ENCODE measurements around the gene CHMP1B.
"Not testable (repeated sequence)": the region's sequence is repeated elsewhere in the genome, so short reads cannot be mapped to it uniquely, and the experiment has no call there.

CHMP1B gene

DNA sequence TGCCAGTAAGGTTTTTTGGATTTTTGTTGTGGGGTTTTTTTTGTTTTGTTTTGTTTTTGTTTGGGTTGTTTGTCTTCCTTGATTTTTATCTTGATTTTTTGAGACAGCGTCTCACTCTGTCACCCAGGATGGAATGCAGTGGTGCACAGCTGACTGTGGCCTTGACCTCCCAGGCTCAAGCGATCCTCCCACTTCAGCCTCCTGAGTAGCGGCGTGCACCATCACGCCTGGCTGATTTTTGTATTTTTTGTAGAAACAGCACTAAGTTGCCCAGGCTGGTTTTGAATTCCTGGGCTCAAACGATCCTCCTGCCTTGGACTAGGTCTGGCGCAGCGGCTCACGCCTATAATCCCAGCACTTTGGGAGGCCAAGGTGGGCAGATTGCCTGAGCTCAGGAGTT is 40.5 kb downstream of the CHMP1B start:
- no peak for DNase-seq (ENCODE audit: extremely low spot score)
- TF ChIP-seq BHLHE40 (IDR thresholded peaks at IDR 0.05; ENCODE audit: borderline replicate concordance) (no peak), TARDBP (IDR thresholded peaks at IDR 0.05) (no peak), HDGF (IDR thresholded peaks at IDR 0.05; ENCODE audit: borderline replicate concordance) (no peak), CTBP1 (IDR thresholded peaks at IDR 0.05; ENCODE audit: borderline replicate concordance) (no peak), FOXM1 (IDR thresholded peaks at IDR 0.05; ENCODE audit: borderline replicate concordance) (no peak), SUZ12 (IDR thresholded peaks at IDR 0.05) (no peak), L3MBTL2 (conservative IDR thresholded peaks at IDR 0.05) (no peak), LEF1 (IDR thresholded peaks at IDR 0.05; ENCODE audit: borderline replicate concordance) (no peak), FOXK2 (IDR thresholded peaks at IDR 0.05) (no peak), ZNF384 (IDR thresholded peaks at IDR 0.05) (no peak), SP1 (IDR thresholded peaks at IDR 0.05) (no peak), ELF4 (IDR thresholded peaks at IDR 0.05) (no peak), ARNT (IDR thresholded peaks at IDR 0.05) (no peak), FOXA1 (IDR thresholded peaks at IDR 0.05) (no peak), NFRKB (IDR thresholded peaks at IDR 0.05) (no peak)
- TF ChIP-seq, protein P1, sequence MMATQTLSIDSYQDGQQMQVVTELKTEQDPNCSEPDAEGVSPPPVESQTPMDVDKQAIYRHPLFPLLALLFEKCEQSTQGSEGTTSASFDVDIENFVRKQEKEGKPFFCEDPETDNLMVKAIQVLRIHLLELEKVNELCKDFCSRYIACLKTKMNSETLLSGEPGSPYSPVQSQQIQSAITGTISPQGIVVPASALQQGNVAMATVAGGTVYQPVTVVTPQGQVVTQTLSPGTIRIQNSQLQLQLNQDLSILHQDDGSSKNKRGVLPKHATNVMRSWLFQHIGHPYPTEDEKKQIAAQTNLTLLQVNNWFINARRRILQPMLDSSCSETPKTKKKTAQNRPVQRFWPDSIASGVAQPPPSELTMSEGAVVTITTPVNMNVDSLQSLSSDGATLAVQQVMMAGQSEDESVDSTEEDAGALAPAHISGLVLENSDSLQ (IDR thresholded peaks at IDR 0.05): no peak
- ChIA-PET POLR2A (no interaction called here), CTCF (no interaction called here)

DNA sequence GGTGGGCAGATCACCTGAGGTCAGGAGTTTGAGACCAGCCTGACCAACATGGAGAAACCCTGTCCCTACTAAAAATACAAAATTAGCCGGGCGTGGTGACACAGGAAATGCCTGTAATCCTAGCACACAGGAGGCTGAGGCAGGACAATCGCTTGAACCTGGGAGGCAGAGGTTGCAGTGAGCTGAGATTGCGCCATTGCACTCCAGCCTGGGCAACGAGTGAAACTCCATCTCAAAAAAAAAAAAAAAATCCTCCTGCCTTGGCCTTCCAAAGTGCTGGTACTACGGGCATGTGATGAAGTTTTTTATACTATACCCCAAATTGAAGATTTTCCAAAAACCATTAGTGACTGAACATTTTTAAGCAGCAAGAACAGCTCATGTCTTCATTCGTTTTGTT is 41.2 kb downstream of the CHMP1B start:
- DNase-seq (ENCODE audit: extremely low spot score); CTCF ChIA-PET; POLR2A ChIA-PET: not testable (repeated sequence)

DNA sequence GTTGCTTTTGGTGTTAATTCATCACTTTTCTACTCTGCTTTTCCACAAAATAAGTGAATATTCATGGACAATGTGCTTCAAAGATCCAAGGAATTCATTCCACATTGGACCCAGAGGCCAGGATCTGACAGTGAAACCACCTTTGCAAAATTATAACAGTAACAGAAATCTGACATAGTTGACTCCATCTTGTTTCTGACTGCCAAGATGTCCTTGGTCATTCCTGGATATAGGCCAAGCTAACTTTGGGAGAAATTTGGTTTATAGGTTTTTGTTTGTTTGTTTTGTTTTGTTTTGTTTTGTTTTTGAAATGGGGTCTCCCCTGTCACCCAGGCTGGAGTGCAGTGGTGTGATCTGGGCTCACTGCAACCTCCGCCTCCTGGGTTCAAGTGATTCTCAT is 46.6 kb downstream of the CHMP1B start:
- no peak for TF ChIP-seq FOXK2 (IDR thresholded peaks at IDR 0.05)
- TF ChIP-seq FOXA1 (IDR thresholded peaks at IDR 0.05): no peak
- no peak for TF ChIP-seq BHLHE40 (IDR thresholded peaks at IDR 0.05; ENCODE audit: borderline replicate concordance)
- TF ChIP-seq HDGF (IDR thresholded peaks at IDR 0.05; ENCODE audit: borderline replicate concordance): no peak
- no peak for TF ChIP-seq NFRKB (IDR thresholded peaks at IDR 0.05)
- TF ChIP-seq FOXM1 (IDR thresholded peaks at IDR 0.05; ENCODE audit: borderline replicate concordance): no peak
- TF ChIP-seq, protein P1 (IDR thresholded peaks at IDR 0.05): no peak
- TF ChIP-seq CTBP1 (IDR thresholded peaks at IDR 0.05; ENCODE audit: borderline replicate concordance): no peak
- no peak for TF ChIP-seq ELF4 (IDR thresholded peaks at IDR 0.05)
- TF ChIP-seq TARDBP (IDR thresholded peaks at IDR 0.05): no peak
- no peak for TF ChIP-seq ZNF384 (IDR thresholded peaks at IDR 0.05)
- TF ChIP-seq L3MBTL2 (conservative IDR thresholded peaks at IDR 0.05): no peak
- CTCF ChIA-PET: no interaction called here
- POLR2A ChIA-PET: no interaction called here
- DNase-seq (ENCODE audit: extremely low spot score): no peak

DNA sequence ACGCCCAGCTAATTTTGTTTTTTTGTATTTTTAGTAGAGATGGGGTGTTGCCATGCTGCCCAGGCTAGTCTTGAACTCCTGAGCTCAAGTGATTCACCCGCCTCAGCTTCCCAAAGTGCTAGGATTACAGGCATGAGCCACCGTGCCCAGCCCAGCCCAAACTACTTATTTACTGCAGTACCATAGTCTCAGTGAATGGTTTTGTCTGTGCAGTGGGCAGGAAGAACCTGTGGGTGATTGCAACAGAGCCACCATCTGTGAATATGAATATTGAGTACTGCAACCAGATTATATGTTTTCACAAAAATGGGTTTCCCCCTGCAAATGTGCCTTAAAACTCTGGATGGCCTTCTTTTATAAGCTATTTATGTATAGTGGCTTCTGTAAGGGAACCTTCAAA is 47.9 kb downstream of the CHMP1B start:
- ChIA-PET POLR2A (no interaction called here), CTCF (no interaction called here)
- TF ChIP-seq FOXA1 (IDR thresholded peaks at IDR 0.05) (no peak), TARDBP (IDR thresholded peaks at IDR 0.05) (no peak), ARNT (IDR thresholded peaks at IDR 0.05) (no peak), FOXM1 (IDR thresholded peaks at IDR 0.05; ENCODE audit: borderline replicate concordance) (no peak), SP1 (IDR thresholded peaks at IDR 0.05) (no peak), ELF4 (IDR thresholded peaks at IDR 0.05) (no peak), LEF1 (IDR thresholded peaks at IDR 0.05; ENCODE audit: borderline replicate concordance) (no peak), ZNF384 (IDR thresholded peaks at IDR 0.05) (no peak), FOXK2 (IDR thresholded peaks at IDR 0.05) (no peak), L3MBTL2 (conservative IDR thresholded peaks at IDR 0.05) (no peak), NFRKB (IDR thresholded peaks at IDR 0.05) (no peak), HDGF (IDR thresholded peaks at IDR 0.05; ENCODE audit: borderline replicate concordance) (no peak), CTBP1 (IDR thresholded peaks at IDR 0.05; ENCODE audit: borderline replicate concordance) (no peak)
- TF ChIP-seq, protein P1 (IDR thresholded peaks at IDR 0.05): no peak

DNA sequence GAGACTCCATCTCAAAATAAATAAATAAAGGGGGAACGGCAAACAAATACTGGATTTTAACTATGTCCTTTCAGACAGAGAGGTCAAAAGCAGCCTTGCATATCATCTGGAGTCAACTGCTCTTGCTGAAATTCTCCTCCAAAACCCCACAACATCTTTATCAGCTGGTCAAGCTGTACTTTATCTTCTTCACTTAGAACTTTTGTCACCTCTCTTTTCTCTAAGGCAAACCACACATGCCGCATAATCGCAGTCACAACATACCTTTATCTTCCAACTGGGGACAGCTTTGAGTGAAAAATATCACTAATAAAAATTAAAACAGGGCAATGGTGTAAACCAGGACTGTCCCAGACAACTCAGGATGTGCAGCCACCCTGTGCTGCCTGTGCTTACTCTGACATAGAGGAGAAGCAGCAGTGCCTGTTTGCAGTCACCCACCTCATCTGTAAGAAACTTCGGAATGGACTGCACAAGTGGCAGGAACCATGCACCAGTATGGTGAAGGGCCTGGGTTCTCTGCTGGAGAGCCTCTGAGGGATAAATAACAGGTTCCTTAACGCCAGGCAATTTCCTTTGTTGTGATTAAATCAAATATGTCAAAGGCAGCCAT is 50.7 kb downstream of the CHMP1B start:
- ChIA-PET POLR2A (no interaction called here), CTCF (no interaction called here)
- DNase-seq (ENCODE audit: extremely low spot score): no peak
- no peak for TF ChIP-seq BHLHE40 (IDR thresholded peaks at IDR 0.05; ENCODE audit: borderline replicate concordance)

More for the DNA sequence above, 47.9 kb downstream of the CHMP1B start:
- no peak for DNase-seq (ENCODE audit: extremely low spot score)

DNA sequence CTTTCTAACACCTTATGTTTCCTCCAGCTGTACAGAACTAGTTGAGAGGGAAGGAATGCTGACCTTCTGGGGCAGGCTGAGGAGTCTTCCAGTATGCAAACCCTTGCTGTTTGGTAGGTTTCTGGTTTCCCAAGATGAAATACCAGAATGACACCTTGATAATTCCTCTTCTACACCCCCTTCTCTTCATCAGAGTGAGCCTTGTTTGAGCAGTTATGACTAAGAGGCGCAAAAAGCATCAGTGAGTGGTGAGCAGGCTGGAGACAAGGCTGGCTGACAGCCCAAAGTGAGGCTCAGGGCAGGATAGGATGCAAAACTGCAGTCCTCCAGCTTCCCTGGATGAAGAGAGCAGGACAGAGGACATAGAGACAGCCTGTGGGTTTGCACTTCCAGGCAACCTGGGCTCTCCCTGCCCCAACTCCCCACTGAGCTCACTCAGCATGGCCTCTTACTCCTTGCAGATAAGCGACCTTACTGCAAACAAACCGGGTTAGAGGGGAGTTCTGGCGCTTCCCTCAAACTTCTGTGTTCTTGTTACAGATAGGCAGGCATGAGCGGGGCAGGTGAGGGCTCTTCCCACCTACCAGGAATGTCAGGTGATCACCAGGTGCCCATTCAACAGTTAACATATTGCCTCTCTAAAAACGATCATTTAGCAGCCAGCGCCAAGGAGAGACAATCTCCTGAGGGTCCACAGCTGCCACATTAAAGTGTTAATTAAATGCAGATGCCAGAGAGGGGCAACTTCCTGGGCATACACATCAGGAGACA is 51.5 kb downstream of the CHMP1B start:
- no peak for DNase-seq (ENCODE audit: extremely low spot score)
- CTCF ChIA-PET: no interaction called here
- POLR2A ChIA-PET: no interaction called here
- TF ChIP-seq, protein P1 (IDR thresholded peaks at IDR 0.05): no peak
- no peak for TF ChIP-seq SP1 (IDR thresholded peaks at IDR 0.05)
- no peak for TF ChIP-seq FOXM1 (IDR thresholded peaks at IDR 0.05; ENCODE audit: borderline replicate concordance)
- TF ChIP-seq ELF4 (IDR thresholded peaks at IDR 0.05): no peak
- no peak for TF ChIP-seq CTBP1 (IDR thresholded peaks at IDR 0.05; ENCODE audit: borderline replicate concordance)

Data from HEK293T (cell line).